ENCODE data around the gene CUEDC1. TPM values are rescaled to one million over a fixed set of nuclear protein-coding genes. Genes with fewer than 3 reads are reported as not detected.
"Not testable (repeated sequence)": the region's sequence is repeated elsewhere in the genome, so short reads cannot be mapped to it uniquely, and the experiment has no call there.

CUEDC1 gene
- total RNA-seq, 1 experiment from 2014 or later: 26.7 TPM

DNA sequence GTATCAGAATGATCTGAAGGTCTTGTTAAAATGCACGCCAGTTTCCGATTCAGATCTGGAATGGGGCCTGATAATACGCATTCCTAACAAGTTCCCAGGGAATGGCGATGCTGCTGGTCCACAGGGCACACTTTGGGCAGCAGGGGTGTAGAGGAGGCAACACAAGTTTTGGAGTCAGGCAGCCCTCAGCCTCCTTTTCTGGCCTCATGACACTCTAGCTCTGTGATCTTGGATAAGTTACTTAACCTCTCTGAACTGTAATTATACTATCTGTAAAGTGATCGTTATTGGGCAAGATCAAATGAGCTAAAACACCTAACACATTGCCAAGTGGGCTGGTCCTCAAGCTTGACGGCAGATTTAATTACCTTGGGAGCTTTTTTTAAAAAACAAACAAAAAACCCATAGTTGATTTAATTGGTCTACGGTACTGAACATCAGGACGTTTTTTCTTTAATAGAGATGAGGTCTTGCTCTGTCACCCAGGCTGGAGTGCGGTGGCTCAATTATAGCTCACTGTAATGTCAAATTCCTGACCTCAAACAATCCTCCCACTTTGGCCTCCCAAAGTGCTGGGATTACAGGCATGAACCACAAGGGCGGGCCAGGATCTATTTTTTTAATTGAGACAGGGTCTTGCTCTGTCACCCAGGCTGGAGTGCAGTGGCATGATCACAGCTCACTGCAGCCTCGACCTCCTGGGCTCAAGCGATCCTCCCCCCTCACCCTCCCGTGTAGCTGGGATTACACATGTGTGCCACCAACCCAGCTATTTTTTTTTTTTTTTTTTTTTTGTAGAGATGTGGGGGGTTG, 95.4 kb downstream of the CUEDC1 start:
- in situ Hi-C loops (cut with HindIII; ENCODE audit: low sequenced_read_pairs): loop anchor here (5.0 kb wide), 2 partner anchors 67 to 132 kb away; no protein-coding TSS in a partner anchor
- no peak for DNase-seq (ENCODE audit: low spot score)

DNA sequence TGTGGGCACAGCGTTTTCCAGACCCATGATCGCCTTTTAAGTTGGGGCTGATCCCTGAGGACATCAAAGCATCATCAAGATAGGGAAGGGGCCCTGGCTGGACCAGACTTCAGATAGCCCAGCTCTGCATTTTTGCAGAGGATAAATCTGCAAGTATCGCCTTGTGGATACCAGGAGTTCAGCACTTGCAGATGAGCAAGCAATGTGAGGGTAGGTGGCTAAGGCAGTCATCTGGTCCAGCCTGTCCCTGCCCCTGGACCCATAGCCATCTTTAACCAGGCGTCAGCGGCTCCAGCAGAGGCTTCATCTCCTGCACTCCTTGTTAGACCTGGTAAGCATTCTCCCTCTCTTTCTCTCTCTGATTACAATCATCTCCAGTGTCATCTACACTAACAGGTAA, 96.4 kb downstream of the CUEDC1 start:
- in situ Hi-C loops (cut with HindIII; ENCODE audit: low sequenced_read_pairs): loop anchor here (5.0 kb wide), 2 partner anchors 68 to 133 kb away; no protein-coding TSS in a partner anchor
- DNase-seq (ENCODE audit: low spot score): no peak

DNA sequence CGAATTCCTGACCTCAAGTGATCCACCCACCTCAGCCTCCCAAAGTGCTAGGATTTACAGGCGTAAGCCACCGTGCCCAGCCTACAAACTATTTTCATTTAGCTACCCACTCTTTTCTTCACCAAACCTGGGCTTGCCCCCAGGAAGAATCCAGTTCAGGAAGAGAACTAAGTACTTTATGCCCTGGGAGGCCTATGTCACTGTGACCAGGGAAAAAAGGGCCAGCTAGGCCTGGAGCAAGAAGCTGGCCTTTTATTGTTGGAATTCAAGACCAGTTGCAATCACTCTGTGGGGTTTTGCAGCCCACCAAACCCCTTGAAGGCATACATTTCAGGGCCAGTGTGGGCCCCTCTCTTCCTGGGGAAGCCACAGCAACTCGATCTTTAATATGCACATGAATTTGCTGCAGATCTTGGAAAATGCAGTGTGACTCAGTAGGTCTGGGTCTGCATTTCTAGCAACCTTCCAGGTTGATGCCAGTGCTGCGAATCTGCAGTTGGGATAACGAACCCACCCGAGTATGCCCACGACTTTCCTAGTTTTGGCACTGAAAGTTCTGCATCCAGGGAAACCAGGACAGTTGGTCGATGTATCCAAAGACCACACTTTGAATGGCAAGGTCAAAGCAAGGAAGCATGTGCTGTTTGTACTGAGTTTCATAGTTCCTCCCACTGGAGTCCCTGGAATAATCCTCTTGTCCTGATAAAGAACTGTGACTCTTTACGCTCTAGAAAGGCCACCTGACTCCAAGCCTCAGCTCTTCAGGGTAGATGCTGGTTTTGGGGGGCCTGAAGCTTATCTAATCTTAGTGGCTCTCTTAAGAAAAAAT, 98.2 kb downstream of the CUEDC1 start:
- in situ Hi-C loops (cut with HindIII; ENCODE audit: low sequenced_read_pairs): loop anchor here (5.0 kb wide), 2 partner anchors 70 to 135 kb away; no protein-coding TSS in a partner anchor
- no peak for DNase-seq (ENCODE audit: low spot score)

DNA sequence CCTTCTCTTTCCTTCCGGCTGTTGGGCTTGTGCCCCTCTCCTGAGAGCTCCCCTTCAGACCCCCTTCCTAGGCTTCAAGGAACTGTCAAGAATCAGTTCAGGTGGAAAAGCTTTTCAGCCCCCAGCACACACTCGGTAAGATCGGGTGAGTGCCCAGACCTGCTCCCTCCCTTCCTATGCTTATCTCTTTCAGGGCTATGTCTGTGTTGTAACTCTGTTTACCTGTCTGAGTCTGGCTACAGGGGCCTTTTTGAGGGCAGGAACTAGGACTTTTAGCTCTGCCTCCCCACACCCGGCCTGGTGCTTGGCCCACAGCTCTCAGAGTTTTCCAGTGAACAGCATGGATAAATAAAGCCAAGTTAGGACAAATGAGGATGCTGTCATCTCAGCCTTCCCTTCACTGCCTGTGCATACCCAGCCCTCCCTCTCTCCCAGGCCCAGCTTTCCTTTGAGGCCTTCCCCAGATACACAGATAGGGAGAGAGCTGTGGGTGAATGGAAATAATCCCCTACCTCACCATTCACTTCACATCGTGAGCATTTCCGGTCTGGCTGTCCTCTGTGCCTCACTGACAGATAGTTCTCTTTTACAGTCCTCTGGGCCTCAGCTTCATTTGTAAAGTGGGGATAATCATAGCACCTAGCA, 99.7 kb downstream of the CUEDC1 start:
- no peak for DNase-seq (ENCODE audit: low spot score)
- in situ Hi-C loops (cut with HindIII; ENCODE audit: low sequenced_read_pairs): loop anchor here (5.0 kb wide), 2 partner anchors 72 to 137 kb away; no protein-coding TSS in a partner anchor

DNA sequence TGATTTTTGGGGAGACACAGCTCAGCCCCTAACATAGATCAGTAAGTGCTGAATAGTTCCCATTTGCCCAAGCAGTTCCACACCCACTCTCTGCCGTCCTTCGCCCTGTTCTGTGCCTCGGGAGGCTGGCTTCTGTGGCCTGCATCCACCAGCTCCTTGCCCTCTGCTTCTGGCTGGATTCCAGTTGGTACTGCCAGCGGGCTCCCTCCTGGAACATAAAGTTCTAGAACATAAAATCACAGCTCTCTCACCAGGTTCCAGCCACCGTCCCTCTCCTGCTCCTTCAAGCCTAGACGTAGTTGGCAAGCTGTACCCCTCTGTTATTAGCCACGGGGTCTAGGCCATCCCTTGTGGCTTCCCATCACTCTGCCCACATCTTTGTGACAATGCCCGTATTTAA, 101.5 kb downstream of the CUEDC1 start:
- peak; percentile 69 for DNase-seq (ENCODE audit: low spot score)
- in situ Hi-C loops (cut with HindIII; ENCODE audit: low sequenced_read_pairs): no loop called here

DNA sequence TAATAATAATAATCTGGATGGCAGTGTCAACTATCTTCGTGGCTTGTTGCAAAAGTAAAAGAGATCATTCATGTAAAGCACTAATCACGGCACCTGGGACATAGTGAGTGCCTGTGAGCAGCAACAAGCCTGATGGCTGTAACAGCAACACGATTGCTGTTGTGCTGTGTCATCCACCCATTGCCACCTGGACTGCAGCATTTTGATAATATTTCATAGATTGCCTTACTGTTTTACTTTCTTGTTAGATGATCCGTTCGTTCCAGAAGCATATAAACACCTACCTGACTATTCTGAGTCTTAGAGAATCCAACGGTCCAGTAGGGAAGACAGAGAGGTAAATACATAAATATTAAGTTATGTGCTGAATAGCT, 102.3 kb downstream of the CUEDC1 start:
- in situ Hi-C loops (cut with HindIII; ENCODE audit: low sequenced_read_pairs): no loop called here
- no peak for DNase-seq (ENCODE audit: low spot score)

DNA sequence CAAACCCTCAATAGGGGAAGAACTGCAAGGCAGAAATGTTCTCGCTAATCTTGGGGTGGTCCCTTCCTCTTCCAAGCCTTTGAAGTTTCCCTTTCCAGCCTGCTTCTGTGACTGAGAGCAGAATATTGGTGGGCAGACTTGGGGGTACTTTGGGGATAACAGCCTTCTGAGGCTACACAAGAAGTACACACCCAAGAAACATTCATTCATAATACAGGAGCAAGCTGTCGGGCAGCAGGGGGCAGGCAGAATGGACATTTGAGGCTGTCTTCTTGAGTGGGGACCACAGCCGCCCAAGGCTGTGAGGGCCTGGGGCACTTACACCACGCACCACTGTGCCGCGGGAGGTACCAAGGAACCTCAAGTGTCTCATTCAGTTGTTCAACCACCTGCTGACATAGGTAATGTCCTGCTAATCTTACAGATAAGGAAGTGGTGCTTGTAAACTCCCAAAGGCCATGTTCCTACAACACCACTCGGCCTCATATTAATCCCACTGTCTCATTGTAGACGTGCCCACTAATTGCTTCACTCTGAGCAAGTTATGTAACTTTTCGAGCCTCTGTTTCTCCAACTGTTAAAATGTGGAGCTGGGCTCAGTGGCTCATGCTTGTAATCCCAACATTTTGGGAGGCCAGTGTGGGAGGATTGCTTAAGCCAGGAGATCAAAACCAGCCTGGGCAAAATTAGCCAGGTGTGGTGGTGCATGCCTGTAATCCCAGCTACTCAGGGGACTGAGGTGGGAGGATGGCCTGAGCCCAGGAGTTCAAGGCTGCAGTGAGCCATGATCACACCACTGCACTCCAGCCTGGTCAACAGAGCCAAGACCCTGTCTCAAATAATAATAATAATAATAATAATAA, 102.9 kb downstream of the CUEDC1 start:
- DNase-seq (ENCODE audit: low spot score): no peak
- in situ Hi-C loops (cut with HindIII; ENCODE audit: low sequenced_read_pairs): no loop called here

DNA sequence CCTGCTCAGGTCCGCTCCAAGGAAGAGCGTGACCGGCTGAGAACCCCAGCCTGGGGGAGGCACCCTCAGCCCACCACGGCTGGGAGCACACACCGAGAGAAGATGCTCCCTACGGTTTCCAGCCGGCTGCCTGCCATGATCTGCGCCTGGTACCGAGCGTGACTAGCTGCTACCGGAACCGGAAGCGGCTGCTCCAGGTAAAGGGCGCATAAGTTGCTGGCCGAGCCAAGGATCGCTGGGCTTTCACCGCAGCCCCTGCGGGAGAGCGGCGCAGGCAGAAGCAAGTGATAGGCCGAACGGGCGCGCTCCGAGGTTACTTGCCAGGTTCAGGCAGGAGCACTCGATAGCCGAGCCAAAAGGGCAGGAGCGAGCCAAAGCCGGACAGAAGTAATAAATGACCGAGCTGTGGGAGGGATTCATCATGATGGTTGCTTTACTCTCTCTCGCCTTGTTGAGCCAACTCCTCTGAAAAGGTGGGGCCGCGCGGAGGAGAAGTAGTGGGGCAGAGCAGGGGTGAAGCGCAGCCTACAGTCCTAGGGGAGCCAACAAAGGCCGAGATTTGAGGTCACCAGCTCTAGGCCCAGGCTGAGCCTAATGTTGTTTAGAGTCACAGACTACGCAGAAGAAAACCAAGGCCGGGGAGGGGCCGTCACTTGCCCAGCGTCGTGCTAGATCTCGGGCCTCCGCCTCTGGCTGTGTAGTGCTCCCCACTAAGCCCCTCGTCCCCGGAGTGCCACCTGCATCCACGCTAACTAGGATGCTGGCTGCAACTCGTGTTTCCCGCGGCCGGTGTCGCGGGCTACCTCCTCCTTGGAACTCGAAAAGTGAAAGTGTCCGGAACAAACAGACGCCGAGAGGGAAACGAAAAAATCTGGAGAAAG, 105.1 kb downstream of the CUEDC1 start, which contains the start of gene MRPS23:
TSS of gene MRPS23 (minus strand) at position 171 of the 881 bp plus-strand sequence. CDS start at position 137, 34 bp downstream.
- in situ Hi-C loops (cut with HindIII; ENCODE audit: low sequenced_read_pairs): no loop called here
- peak; percentile 99 for DNase-seq (ENCODE audit: low spot score)

DNA sequence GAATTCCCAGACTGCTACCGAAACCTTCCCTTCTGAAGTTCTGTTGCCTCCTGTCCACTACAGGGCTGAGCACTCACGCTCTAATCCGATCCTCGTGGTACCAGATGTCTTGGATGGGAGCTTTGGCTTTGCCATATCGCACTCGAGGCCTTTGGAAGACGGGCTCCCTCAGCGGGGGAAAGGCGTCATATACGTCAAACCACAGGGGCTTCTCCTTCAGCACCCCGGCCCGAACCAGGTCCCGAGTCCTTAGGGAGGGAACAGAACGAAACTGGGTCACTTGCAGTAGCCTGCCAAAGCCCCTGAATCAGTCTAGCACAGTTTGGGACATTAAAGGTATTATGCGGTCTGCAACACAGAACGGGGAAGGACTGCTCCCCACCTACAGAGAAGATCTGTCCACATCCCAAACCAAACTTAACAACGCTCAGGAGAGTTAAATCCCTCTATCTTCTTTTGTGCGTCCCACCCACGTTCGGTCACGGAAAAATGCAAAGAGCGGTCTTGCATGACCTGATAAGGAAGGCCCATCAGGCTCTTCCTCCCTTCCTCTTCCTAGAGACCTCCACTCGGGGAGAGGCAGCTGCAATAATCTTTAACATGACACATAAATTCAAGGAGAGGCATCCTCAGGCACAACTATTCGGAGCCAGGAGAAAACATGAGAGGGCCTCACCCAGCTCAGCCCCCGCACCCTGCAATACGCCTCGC, 105.9 kb downstream of the CUEDC1 start:
- in situ Hi-C loops (cut with HindIII; ENCODE audit: low sequenced_read_pairs): no loop called here

DNA sequence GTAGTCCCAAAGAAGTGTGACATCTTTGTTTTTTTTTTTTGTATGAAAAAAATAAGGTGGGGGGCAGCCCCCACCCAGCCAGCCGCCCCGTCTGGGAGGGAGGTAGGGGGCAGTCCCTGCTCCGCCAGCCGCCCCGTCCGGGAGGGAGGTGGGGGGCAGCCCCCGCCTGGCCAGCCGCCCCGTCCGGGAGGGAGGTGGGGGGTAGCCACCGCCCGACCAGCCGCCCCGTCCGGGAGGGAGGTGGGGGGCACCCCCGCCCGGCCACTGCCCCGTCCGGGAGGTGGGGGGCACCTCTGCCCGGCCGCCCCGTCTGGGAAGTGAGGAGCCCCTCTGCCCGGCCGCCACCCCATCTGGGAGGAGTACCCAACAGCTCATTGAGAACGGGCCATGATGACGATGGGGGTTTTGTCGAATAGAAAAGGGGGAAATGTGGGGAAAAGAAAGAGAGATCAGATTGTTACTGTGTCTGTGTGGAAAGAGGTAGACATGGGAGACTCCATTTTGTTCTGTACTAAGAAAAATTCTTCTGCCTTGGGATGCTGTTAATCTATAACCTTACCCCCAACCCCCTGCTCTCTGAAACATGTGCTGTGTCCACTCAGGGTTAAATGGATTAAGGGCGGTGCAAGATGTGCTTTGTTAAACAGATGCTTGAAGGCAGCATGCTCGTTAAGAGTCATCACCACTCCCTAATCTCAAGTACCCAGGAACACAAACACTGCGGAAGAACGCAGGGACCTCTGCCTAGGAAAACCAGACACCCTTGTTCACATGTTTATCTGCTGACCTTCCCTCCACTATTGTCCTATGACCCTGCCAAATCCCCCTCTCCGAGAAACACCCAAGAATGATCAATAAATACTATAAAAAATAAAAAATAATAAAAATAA, 108.9 kb downstream of the CUEDC1 start:
- DNase-seq (ENCODE audit: low spot score); in situ Hi-C loops (cut with HindIII; ENCODE audit: low sequenced_read_pairs): not testable (repeated sequence)

More for the DNA sequence above, 105.9 kb downstream of the CUEDC1 start:
- no peak for DNase-seq (ENCODE audit: low spot score)

DNA sequence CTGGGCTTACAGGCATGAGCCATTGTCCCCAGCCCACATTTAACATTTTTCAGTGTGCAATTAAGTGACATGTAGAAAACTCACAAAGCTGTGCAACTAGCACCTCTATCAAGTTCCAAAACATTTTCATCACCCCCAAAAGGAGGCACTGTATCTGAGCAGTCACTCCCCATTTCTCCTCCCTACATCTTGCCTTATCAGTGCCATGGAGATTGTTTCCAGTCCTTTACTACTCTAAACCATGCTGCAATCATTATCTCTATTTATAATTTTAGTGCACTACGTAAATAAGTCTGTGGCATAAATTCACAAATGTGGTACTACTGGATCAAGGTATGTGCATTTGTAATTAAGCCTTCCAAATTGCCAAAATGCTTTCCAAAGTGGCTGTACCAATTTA, 112.9 kb downstream of the CUEDC1 start:
- no peak for DNase-seq (ENCODE audit: low spot score)
- in situ Hi-C loops (cut with HindIII; ENCODE audit: low sequenced_read_pairs): no loop called here

DNA sequence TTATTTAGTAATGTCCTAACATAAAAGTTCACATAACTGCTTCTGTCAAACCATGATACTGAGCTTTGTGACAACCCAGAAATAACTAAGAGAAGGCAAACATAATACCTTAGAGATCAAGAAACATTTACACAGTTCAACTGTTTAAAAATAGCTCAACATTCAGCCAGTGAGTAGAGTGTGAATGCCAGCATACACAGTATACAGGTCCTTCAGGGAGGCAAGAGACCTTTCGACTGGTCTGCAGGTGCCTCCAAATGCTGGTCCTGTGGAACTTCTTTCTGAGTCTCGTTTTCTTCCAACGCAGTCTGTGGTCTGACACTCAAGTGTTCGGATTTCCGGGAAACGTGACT, 115.7 kb downstream of the CUEDC1 start:
- in situ Hi-C loops (cut with HindIII; ENCODE audit: low sequenced_read_pairs): no loop called here
- no peak for DNase-seq (ENCODE audit: low spot score)

DNA sequence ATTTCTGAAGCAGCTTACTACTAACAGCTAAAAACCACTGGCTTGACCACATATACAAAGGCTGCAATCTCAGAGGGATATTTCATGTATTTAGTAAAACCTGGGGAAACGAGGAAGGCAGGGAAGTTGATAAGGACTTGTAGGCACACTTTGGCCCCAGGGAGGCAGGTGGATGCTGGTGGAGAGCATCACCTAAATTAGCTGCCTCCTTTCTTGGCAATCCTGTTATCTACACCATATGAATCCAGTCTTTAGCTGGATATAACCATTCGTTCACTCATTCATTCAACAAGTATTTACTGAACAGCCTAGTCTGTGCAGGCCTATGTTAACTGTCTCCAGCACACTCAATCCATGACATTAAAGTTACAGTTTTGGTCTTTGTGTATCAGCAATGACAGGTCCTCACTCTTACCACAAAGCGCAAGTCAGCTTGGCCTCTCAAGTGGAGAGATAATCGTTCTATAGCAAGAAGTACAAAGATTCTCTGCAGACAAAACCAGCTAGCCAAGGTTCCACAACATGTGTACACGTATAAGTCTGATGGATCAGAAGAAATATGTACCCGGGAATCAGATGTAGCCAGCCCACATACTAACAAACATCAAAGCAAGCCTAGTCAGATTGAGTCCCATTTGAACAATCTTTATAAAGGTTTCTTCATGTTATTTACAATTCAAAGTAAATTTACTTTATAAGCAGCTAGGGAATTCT, 116.2 kb downstream of the CUEDC1 start:
- in situ Hi-C loops (cut with HindIII; ENCODE audit: low sequenced_read_pairs): no loop called here
- DNase-seq (ENCODE audit: low spot score): no peak

DNA sequence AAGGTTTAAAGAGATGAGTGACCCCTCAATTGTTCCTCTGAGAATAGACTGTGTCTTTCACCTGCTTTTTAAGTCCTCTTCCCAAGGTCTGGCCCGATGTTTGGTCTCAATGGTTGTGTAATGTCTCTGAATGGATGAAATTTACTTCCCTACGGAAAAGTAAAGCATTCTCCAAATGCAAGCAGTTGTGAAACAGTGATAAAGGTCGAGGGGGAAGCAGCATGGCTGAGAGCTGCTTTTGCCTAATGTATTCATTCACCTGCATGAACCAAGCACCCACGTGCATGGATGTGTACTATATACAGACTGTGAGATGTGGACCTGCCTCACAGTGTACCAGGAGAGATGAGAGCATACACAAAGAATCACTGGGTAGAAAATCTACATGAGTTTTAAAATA, 116.8 kb downstream of the CUEDC1 start:
- DNase-seq (ENCODE audit: low spot score): no peak
- in situ Hi-C loops (cut with HindIII; ENCODE audit: low sequenced_read_pairs): no loop called here

DNA sequence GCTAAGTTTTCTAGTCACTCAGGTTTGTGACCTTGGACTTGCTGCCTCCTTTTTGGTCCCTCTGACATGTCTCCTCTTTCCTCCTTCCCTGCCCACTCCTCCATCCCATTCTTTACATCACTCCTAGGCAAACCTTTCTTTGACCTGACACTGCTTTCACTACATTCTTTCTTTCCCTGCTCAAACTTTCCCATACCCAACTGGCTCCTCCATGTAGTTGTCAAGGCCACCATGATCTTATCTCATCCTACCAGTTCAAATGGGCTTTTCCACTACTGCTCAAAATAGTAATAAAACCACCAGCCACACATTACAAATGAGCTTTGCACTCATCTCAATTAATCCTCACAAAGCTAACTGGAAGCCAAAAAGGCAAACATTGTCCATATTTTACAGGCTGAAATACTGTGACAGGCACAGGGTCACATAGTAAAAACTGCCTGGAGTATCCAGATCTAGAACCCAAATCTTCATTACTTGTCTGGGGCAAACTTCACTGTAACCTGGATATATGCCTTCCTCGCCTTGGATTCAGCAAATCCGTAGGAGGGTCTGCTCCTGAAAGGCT, 119.8 kb downstream of the CUEDC1 start:
- no peak for DNase-seq (ENCODE audit: low spot score)
- in situ Hi-C loops (cut with HindIII; ENCODE audit: low sequenced_read_pairs): no loop called here

Measured in G401 (cell line).